Gastrocnemius medialis (tissue), 4 donors: ENCODE data around the gene FAM217B. TPM values are rescaled to one million over a fixed set of nuclear protein-coding genes. Genes with fewer than 3 reads are reported as not detected.
A peak's percentile ranks its signal among the peaks of the same experiment; 100 is the strongest.

Experiments used
- ATAC-seq, 2 donors: fragments of 150-250 bp; one replicate each; pipeline ENCODE4 v1.9.1; 2016
- DNase-seq, 2 donors: peaks; one replicate each; pipeline ENCODE4 v3.0.0-alpha.2; 2019
- H3K27ac ChIP-seq, 4 donors: fragments of 200-600 bp; sonication (generic); 1 replicate in 1 of 4; 2 replicates in 3 of 4; pipeline ENCODE4 v1.5.1; 2016 to 2018; ENCODE audit warnings: mild to moderate bottlenecking in 2 of 4, moderate library complexity in 1 of 4
- H3K27me3 ChIP-seq, 3 donors: fragments of 200-600 bp; sonication (generic) in 2 of 3; 1 replicate in 1 of 3; 2 replicates in 2 of 3; pipeline versions ENCODE4 v1.5.1 to v1.6.0; 2016 to 2019; ENCODE audit warnings: mild to moderate bottlenecking in 1 of 3, moderate library complexity in 1 of 3
- H3K36me3 ChIP-seq, 2 donors: fragments of 200-600 bp; sonication (generic) in 1 of 2; one replicate each; pipeline ENCODE4 v1.5.1; 2017 to 2018
- H3K4me1 ChIP-seq, 2 donors: fragments of 200-600 bp; sonication (generic) in 1 of 2; one replicate each; pipeline ENCODE4 v1.5.1; 2016 to 2017; ENCODE audit warnings: mild to moderate bottlenecking in 2 of 2
- H3K4me3 ChIP-seq, 4 donors: fragments of 200-600 bp; sonication (generic) in 3 of 4; 1 replicate in 1 of 4; 2 replicates in 3 of 4; pipeline ENCODE4 v1.5.1; 2016 to 2019; ENCODE audit warnings: mild to moderate bottlenecking in 2 of 4
- H3K9me3 ChIP-seq, 3 donors: fragments of 200-600 bp; sonication (generic) in 2 of 3; 1 replicate in 1 of 3; 2 replicates in 2 of 3; pipeline ENCODE4 v1.5.1; 2016 to 2019
- CTCF ChIP-seq, 5 experiments: fragments of 450-650 bp in 3 of 5; fragments of 200-600 bp in 2 of 5; sonication (generic) in 2 of 5; IDR thresholded peaks in 4 of 5; conservative IDR thresholded peaks in 1 of 5; 1 replicate in 4 of 5; 2 replicates in 1 of 5; pipeline ENCODE4 v1.5.1; 2016 to 2019; ENCODE audit warnings: antibody characterized with exemption in 5 of 5, mild to moderate bottlenecking in 3 of 5, moderate library complexity in 3 of 5
- POLR2A ChIP-seq, 2 donors: fragments of 450-650 bp; IDR thresholded peaks; one replicate each; pipeline ENCODE4 v1.6.1; 2017; ENCODE audit warnings: antibody characterized with exemption in 2 of 2, mild to moderate bottlenecking in 2 of 2, moderate library complexity in 2 of 2
- in situ Hi-C, 4 donors: fragments of 200-750 bp; cut with MboI; loops; one replicate each; pipeline versions ENCODE4 v1.15.0 to v1.8.0; 2017; ENCODE audit warnings: low sequenced_read_pairs in 4 of 4
- intact Hi-C: fragments of 100-400 bp; cut with DNase I; formaldehyde crosslinking; loops from one replicate; pipeline ENCODE4 v1.15.1; 2023; ENCODE audit warnings: low total_unique reads
- total RNA-seq, 4 donors: library from RNA; depleted of rRNA; stranded (reverse); fragments of >200 nt; gene quantifications; one replicate each; pipeline versions ENCODE4 v1.1.0 to v1.2.3, GENCODE V29; 2016

The FAM217B gene
- total RNA-seq, 4 donors from 2014 or later = 2.8 to 6.9 (median 6.4) TPM

- Histone ChIP-seq H3K9me3 (no peaks in the 10 kb centered on the region), H3K27me3 (no peaks in the 10 kb centered on the region), H3K4me1 (peaks cover 22 to 26% of the 10 kb centered on the region in 2 donors), H3K4me3 (peak within 1 kb of the TSS; percentile 62 to 92 (median 86)), H3K36me3 (no peaks in the 10 kb centered on the region), H3K27ac (peak within 1 kb of the TSS; percentile 77 to 85 (median 84))
- peak in 1 of 2 donors; percentile 47 for DNase-seq
- TF ChIP-seq POLR2A (IDR thresholded peaks at IDR 0.05) (no peak), CTCF (IDR thresholded peaks at IDR 0.05 in 4 of 5, conservative IDR thresholded peaks at IDR 0.05 in 1 of 5) (no peak)
- ATAC-seq = peak; percentile 53 to 60
- in situ Hi-C loops = no loop called here
- intact Hi-C loops = no loop called here
Observed at GRCh38 chr20:59933296-59933848, 6.8 kb upstream of the FAM217B start, which contains the start of gene SYCP2. Gene SYCP2 (minus strand): TSS chr20:59933637. CDS start chr20:59922413, 11,224 bp downstream.

GRCh38 chr20:59933849-59934585 lies 6.2 kb upstream of the FAM217B start:
- Histone ChIP-seq H3K4me1 (peaks cover 28 to 32% of the 10 kb centered on the region in 2 donors), H3K27me3 (no peaks in the 10 kb centered on the region), H3K27ac (peak overlapping the region; percentile 77 to 85 (median 84)), H3K4me3 (peak overlapping the region; percentile 62 to 92 (median 86)), H3K9me3 (no peaks in the 10 kb centered on the region), H3K36me3 (no peaks in the 10 kb centered on the region)
- in situ Hi-C loops = no loop called here
- ATAC-seq = peak; percentile 60 to 71
- intact Hi-C loops = loop anchor here (1.0 kb wide), 1 partner anchor 21 kb away; no protein-coding TSS in a partner anchor
- peak; percentile 60 to 76 for DNase-seq
- no peak for TF ChIP-seq POLR2A (IDR thresholded peaks at IDR 0.05)
- peak; percentile 89 to 99 (median 96) for TF ChIP-seq CTCF (IDR thresholded peaks at IDR 0.05 in 4 of 5, conservative IDR thresholded peaks at IDR 0.05 in 1 of 5)

GRCh38 chr20:59935457-59936185 lies 4.6 kb upstream of the FAM217B start:
- Histone ChIP-seq H3K4me1 (peaks cover 32 to 36% of the 10 kb centered on the region in 2 donors), H3K9me3 (no peaks in the 10 kb centered on the region), H3K36me3 (no peaks in the 10 kb centered on the region), H3K4me3 (no peak overlapping the region), H3K27me3 (no peaks in the 10 kb centered on the region), H3K27ac (peak overlapping the region in 1 of 4 donors; percentile 92)
- in situ Hi-C loops (no loop called here), intact Hi-C loops (no loop called here)
- DNase-seq = no peak
- ATAC-seq = no peak
- TF ChIP-seq CTCF (IDR thresholded peaks at IDR 0.05 in 4 of 5, conservative IDR thresholded peaks at IDR 0.05 in 1 of 5) (no peak), POLR2A (IDR thresholded peaks at IDR 0.05) (no peak)

GRCh38 chr20:59936409-59936808 lies 3.8 kb upstream of the FAM217B start:
- Histone ChIP-seq H3K36me3 (no peaks in the 10 kb centered on the region), H3K27ac (peak overlapping the region; percentile 91 to 99 (median 93)), H3K27me3 (no peaks in the 10 kb centered on the region), H3K4me1 (peaks cover 37 to 42% of the 10 kb centered on the region in 2 donors), H3K9me3 (no peaks in the 10 kb centered on the region), H3K4me3 (peak overlapping the region in 1 of 4 donors; percentile 30)
- in situ Hi-C loops = no loop called here
- intact Hi-C loops = no loop called here
- no peak for DNase-seq
- no peak for TF ChIP-seq POLR2A (IDR thresholded peaks at IDR 0.05)
- no peak for TF ChIP-seq CTCF (IDR thresholded peaks at IDR 0.05 in 4 of 5, conservative IDR thresholded peaks at IDR 0.05 in 1 of 5)
- no peak for ATAC-seq
